H1 (cell line): ENCODE data around the gene GPR37. TPM values are rescaled to one million over a fixed set of nuclear protein-coding genes. Genes with fewer than 3 reads are reported as not detected.

ENCODE experiments used
- CTCF ChIA-PET: fragments of 300-600 bp; sonication (Branson Sonifier 250); formaldehyde crosslinking; loops from one replicate; lab custom pipeline; 2021; ENCODE audit not compliant: partially characterized antibody; lab: Charles Lee
- POLR2A ChIA-PET: fragments of 300-600 bp; sonication (Branson Sonifier 250); formaldehyde crosslinking; loops from one replicate; lab custom pipeline; 2021; ENCODE audit warnings: inconsistent platforms; ENCODE audit not compliant: partially characterized antibody; lab: Charles Lee
- DNase-seq, 2 experiments: peaks; one replicate each; pipeline versions ENCODE4 v3.0.0 to v3.0.0-alpha.2; 2010 to 2022; ENCODE audit warnings: low spot score in 2 of 2, low read depth in 1 of 2, mixed read lengths in 1 of 2
- FAIRE-seq: peaks from 2 replicates; lab custom pipeline; 2011; peaks lifted over from hg19 to GRCh38; lab: Jason Lieb, UNC
- H2AFZ ChIP-seq: 2 replicates; pipeline ENCODE4 v1.8.1; 2012; ENCODE audit warnings: low read length, inconsistent platforms
- H2AK5ac ChIP-seq: 2 replicates; pipeline ENCODE4 v1.6.1; 2013; ENCODE audit warnings: low read depth, low read length
- H2BK120ac ChIP-seq: replicated peaks from 2 replicates; pipeline ENCODE3; 2013; ENCODE audit warnings: low read depth, low read length, inconsistent platforms
- H2BK12ac ChIP-seq: 2 replicates; pipeline ENCODE4 v1.6.1; 2013; ENCODE audit warnings: low read depth, low read length
- H2BK15ac ChIP-seq: 2 replicates; pipeline ENCODE4 v1.6.1; 2013; ENCODE audit warnings: low read length
- H2BK20ac ChIP-seq: 2 replicates; pipeline ENCODE4 v1.6.1; 2013; ENCODE audit warnings: low read length
- H2BK5ac ChIP-seq: 2 replicates; pipeline ENCODE4 v1.6.1; 2013; ENCODE audit warnings: low read depth, low read length
- H3K14ac ChIP-seq: 2 replicates; pipeline ENCODE4 v1.6.1; 2013; ENCODE audit warnings: inconsistent platforms; ENCODE audit not compliant: insufficient read length
- H3K18ac ChIP-seq: 2 replicates; pipeline ENCODE4 v1.6.1; 2013; ENCODE audit warnings: low read length; ENCODE audit errors: extremely low read depth
- H3K23ac ChIP-seq: 2 replicates; pipeline ENCODE4 v1.6.1; 2013; ENCODE audit warnings: inconsistent platforms; ENCODE audit not compliant: insufficient read length
- H3K23me2 ChIP-seq: 2 replicates; pipeline ENCODE4 v1.6.1; 2013; ENCODE audit warnings: low read depth, low read length
- H3K27ac ChIP-seq: 2 replicates; pipeline ENCODE4 v1.6.1; 2011; ENCODE audit warnings: low read depth, low read length, inconsistent platforms
- H3K27me3 ChIP-seq, 4 experiments: replicated peaks in 1 of 4; 1 replicate in 1 of 4; 2 replicates in 3 of 4; pipeline versions ENCODE4 v1.6.1 to v1.8.1; 2011 to 2013; ENCODE audit warnings: low read length in 3 of 4, mild to moderate bottlenecking in 3 of 4, inconsistent platforms in 2 of 4, mixed read lengths in 2 of 4, moderate library complexity in 1 of 4; ENCODE audit not compliant: control insufficient read depth in 3 of 4, insufficient read depth in 3 of 4; ENCODE audit errors: extremely low read depth in 1 of 4
- H3K36me3 ChIP-seq, 4 experiments: 2 replicates each; pipeline versions ENCODE4 v1.6.1 to v1.8.1; 2011 to 2013; ENCODE audit warnings: mild to moderate bottlenecking in 4 of 4, low read length in 3 of 4, moderate library complexity in 2 of 4, control low read depth in 1 of 4, inconsistent platforms in 1 of 4; ENCODE audit not compliant: insufficient read depth in 4 of 4, control insufficient read depth in 2 of 4
- H3K4ac ChIP-seq: replicated peaks from 2 replicates; pipeline ENCODE3; 2013; ENCODE audit warnings: low read length, low read depth, mixed read lengths, inconsistent platforms; ENCODE audit not compliant: insufficient read length
- H3K4me1 ChIP-seq, 4 experiments: replicated peaks in 1 of 4; 1 replicate in 1 of 4; 2 replicates in 3 of 4; pipeline versions ENCODE4 v1.6.1 to v1.8.1; 2011 to 2013; ENCODE audit warnings: low read length in 3 of 4, inconsistent platforms in 2 of 4, mixed read lengths in 1 of 4; ENCODE audit not compliant: insufficient read depth in 4 of 4, control insufficient read depth in 3 of 4
- H3K4me2 ChIP-seq, 2 experiments: 2 replicates each; pipeline versions ENCODE4 v1.6.1 to v1.8.1; 2011 to 2013; ENCODE audit warnings: low read depth in 2 of 2, low read length in 2 of 2, control low read depth in 1 of 2, inconsistent platforms in 1 of 2, mild to moderate bottlenecking in 1 of 2; ENCODE audit not compliant: insufficient read depth in 1 of 2
- H3K4me3 ChIP-seq, 4 experiments: fragments of 200-600, 300-600 bp in 1 of 4; sonication (generic), shearing (Covaris generic), sonication (Bioruptor Twin) in 1 of 4; 2 replicates each; pipeline versions ENCODE4 v1.5.1 to v1.8.1; 2011 to 2016; ENCODE audit warnings: low read length in 4 of 4, low read depth in 3 of 4, control low read depth in 2 of 4, inconsistent platforms in 2 of 4, mild to moderate bottlenecking in 2 of 4, mixed read lengths in 1 of 4, moderate library complexity in 1 of 4; ENCODE audit not compliant: insufficient read depth in 2 of 4; ENCODE audit errors: extremely low read depth in 1 of 4
- H3K56ac ChIP-seq: replicated peaks from 2 replicates; pipeline ENCODE3; 2013; ENCODE audit warnings: low read depth, mild to moderate bottlenecking, mixed read lengths, low read length, inconsistent platforms; ENCODE audit not compliant: insufficient read length
- H3K79me1 ChIP-seq: 2 replicates; pipeline ENCODE4 v1.6.1; 2013; ENCODE audit warnings: low read depth, low read length, control low read depth
- H3K79me2 ChIP-seq, 2 experiments: 2 replicates each; pipeline versions ENCODE4 v1.6.1 to v1.8.1; 2012 to 2013; ENCODE audit warnings: low read length in 2 of 2, mild to moderate bottlenecking in 2 of 2, inconsistent platforms in 1 of 2; ENCODE audit not compliant: insufficient read depth in 2 of 2, control insufficient read depth in 1 of 2
- H3K9ac ChIP-seq, 4 experiments: replicated peaks in 1 of 4; 1 replicate in 1 of 4; 2 replicates in 3 of 4; pipeline versions ENCODE4 v1.6.1 to v1.8.1; 2011 to 2013; ENCODE audit warnings: low read depth in 3 of 4, low read length in 3 of 4, control low read depth in 2 of 4, mild to moderate bottlenecking in 2 of 4, moderate library complexity in 2 of 4, inconsistent platforms in 1 of 4; ENCODE audit errors: extremely low read depth in 1 of 4
- H3K9me3 ChIP-seq, 2 experiments: 2 replicates each; pipeline versions ENCODE4 v1.6.1 to v1.8.1; 2012 to 2013; ENCODE audit warnings: mild to moderate bottlenecking in 2 of 2, moderate library complexity in 2 of 2, control low read depth in 1 of 2, inconsistent platforms in 1 of 2, low read depth in 1 of 2, low read length in 1 of 2, mixed read lengths in 1 of 2; ENCODE audit not compliant: insufficient read depth in 2 of 2
- H4K20me1 ChIP-seq, 2 experiments: replicated peaks in 1 of 2; 2 replicates each; pipeline versions ENCODE3 to v1.8.1; 2011 to 2013; ENCODE audit warnings: inconsistent platforms in 2 of 2, low read length in 2 of 2, mild to moderate bottlenecking in 1 of 2; ENCODE audit not compliant: insufficient read depth in 2 of 2, control insufficient read depth in 1 of 2
- H4K5ac ChIP-seq: 2 replicates; pipeline ENCODE4 v1.6.1; 2013; ENCODE audit warnings: low read length, low read depth, mixed read lengths, inconsistent platforms; ENCODE audit not compliant: insufficient read length
- H4K8ac ChIP-seq: 2 replicates; pipeline ENCODE4 v1.8.0; 2013; ENCODE audit warnings: mild to moderate bottlenecking, moderate library complexity, low read length, inconsistent platforms; ENCODE audit not compliant: insufficient read depth; ENCODE audit errors: extremely low read depth
- H4K91ac ChIP-seq: replicated peaks from 2 replicates; pipeline ENCODE3; 2013; ENCODE audit warnings: low read length, mixed read lengths, inconsistent platforms; ENCODE audit not compliant: insufficient read length
- ATF3 ChIP-seq: IDR thresholded peaks from 2 replicates; pipeline ENCODE4 v1.6.1; 2011; ENCODE audit warnings: low read depth, mild to moderate bottlenecking, low read length; ENCODE audit not compliant: insufficient read depth
- CEBPB ChIP-seq: IDR thresholded peaks from 2 replicates; pipeline ENCODE4 v1.6.1; 2012; ENCODE audit warnings: low read depth, low read length
- HDAC6 ChIP-seq: IDR thresholded peaks from one replicate; pipeline ENCODE4 v1.7.1; 2012; ENCODE audit warnings: low read depth, mild to moderate bottlenecking, inconsistent platforms, low read length, moderate library complexity
- NRF1 ChIP-seq: IDR thresholded peaks from 2 replicates; pipeline ENCODE4 v1.6.1; 2011; ENCODE audit warnings: mild to moderate bottlenecking, low read depth, low read length, improper control_type of control experiment
- POLR2A ChIP-seq, 2 experiments: IDR thresholded peaks; 1 replicate in 1 of 2; 2 replicates in 1 of 2; pipeline ENCODE4 v1.6.1; 2011; ENCODE audit warnings: low read depth in 2 of 2, low read length in 2 of 2, mild to moderate bottlenecking in 2 of 2; ENCODE audit errors: control extremely low read depth in 1 of 2
- RXRA ChIP-seq: IDR thresholded peaks from 2 replicates; pipeline ENCODE4 v1.6.1; 2011; ENCODE audit warnings: low read depth, mild to moderate bottlenecking, low read length, moderate library complexity; ENCODE audit not compliant: insufficient read depth
- SAP30 ChIP-seq: fragments of 300-600 bp; sonication (generic); IDR thresholded peaks from 2 replicates; pipeline ENCODE4 v1.7.1; 2012; ENCODE audit warnings: low read length, moderate library complexity, mild to moderate bottlenecking, inconsistent platforms; ENCODE audit not compliant: insufficient read depth, insufficient replicate concordance
- SIN3A ChIP-seq, 2 experiments: IDR thresholded peaks in 1 of 2; conservative IDR thresholded peaks in 1 of 2; 2 replicates each; pipeline ENCODE4 v1.6.1; 2011 to 2012; ENCODE audit warnings: low read length in 2 of 2, improper control_type of control experiment in 1 of 2, low read depth in 1 of 2, mild to moderate bottlenecking in 1 of 2
- SIX5 ChIP-seq: IDR thresholded peaks from 2 replicates; pipeline ENCODE4 v1.6.1; 2011; ENCODE audit warnings: mild to moderate bottlenecking, low read depth, low read length
- SP2 ChIP-seq: IDR thresholded peaks from 2 replicates; pipeline ENCODE4 v1.6.1; 2012; ENCODE audit warnings: mild to moderate bottlenecking, low read length, inconsistent platforms
- SP4 ChIP-seq: IDR thresholded peaks from 2 replicates; pipeline ENCODE4 v1.6.1; 2012; ENCODE audit warnings: low read length, inconsistent platforms
- TCF12 ChIP-seq: IDR thresholded peaks from 2 replicates; pipeline ENCODE4 v1.6.1; 2011; ENCODE audit warnings: low read depth, mild to moderate bottlenecking, low read length
- TEAD4 ChIP-seq: IDR thresholded peaks from 2 replicates; pipeline ENCODE4 v1.6.1; 2012; ENCODE audit warnings: low read depth, low read length, inconsistent platforms, mixed read lengths
- WGBS, 2 experiments: shearing (Covaris generic) in 1 of 2; methylation state at CpG; one replicate each; pipeline versions ENCODE4 v1.1.6 to v1.1.7; 2013 to 2015; ENCODE audit warnings: low lambda C conversion rate in 2 of 2, mixed read lengths in 2 of 2, inconsistent platforms in 1 of 2, low coverage in 1 of 2, missing lambda C conversion rate in 1 of 2; ENCODE audit not compliant: insufficient replicate concordance in 2 of 2, insufficient coverage in 1 of 2, insufficient read length in 1 of 2; ENCODE audit errors: extremely low coverage in 1 of 2, missing lambda C conversion rate in 1 of 2; 5-methylcytosine and 5-hydroxymethylcytosine counted together
- polyA plus RNA-seq, 7 experiments: library from polyadenylated mRNA; depleted of rRNA in 3 of 7; stranded (reverse) in 5 of 7; unstranded in 2 of 7; fragments of >200 nt in 5 of 7; fragments of 200-250 nt in 2 of 7; gene quantifications; 1 replicate in 5 of 7; 2 replicates in 1 of 7; 4 replicates in 1 of 7; pipeline versions ENCODE4 v1.2.1 to v1.2.3, GENCODE V29; 2011 to 2013; ENCODE audit warnings: missing spikeins in 2 of 7, mixed read lengths in 2 of 7
- total RNA-seq: library from RNA; stranded (reverse); fragmentation: NEBNext Ultra II Directional; extraction: Animal tissue kit (Norgen Biotek cat#: 25700); gene quantifications from 2 replicates; pipeline ENCODE4 v1.2.1, GENCODE V29; 2021
- TF ChIP-seq, protein P1 (sequence below): IDR thresholded peaks from 2 replicates; pipeline ENCODE4 v1.6.1; 2012; ENCODE audit warnings: inconsistent platforms

Gene GPR37
- total and polyA plus RNA-seq, 2 of the 8 experiments (the other 6 are each of a cell fraction or from before 2014, with no cell fraction given): 1.5 to 17.4 TPM

DNA sequence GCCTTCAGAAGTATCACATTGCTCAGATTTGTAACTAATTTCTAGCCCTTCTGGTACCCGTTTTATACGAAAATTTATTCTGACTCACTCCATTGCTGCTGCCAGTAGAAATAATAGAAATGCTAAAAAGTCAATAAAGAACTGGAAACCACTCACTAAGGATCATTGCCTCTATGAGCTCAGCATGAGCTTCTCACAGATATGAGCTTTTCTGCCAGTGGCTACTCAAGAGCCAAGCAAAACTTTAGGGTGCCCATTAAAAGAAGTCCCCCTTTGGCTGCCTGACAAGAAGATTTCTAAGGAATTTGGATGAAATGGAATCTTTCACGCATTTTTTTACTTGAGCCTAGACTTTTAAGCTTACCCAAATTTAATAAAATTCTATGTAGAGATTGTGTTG lies 52.5 kb downstream of the GPR37 start:
- H2AFZ ChIP-seq: no peak overlapping the region
- 81% methylated on average over 3 of the region's 3 CpGs; no CpG with 5 or more reads in 1 of the 2 experiments for WGBS, 2 experiments
- no peak overlapping the region for H4K8ac ChIP-seq
- H3K79me1 ChIP-seq: no peaks in the 10 kb centered on the region
- no peak overlapping the region for H2BK20ac ChIP-seq
- FAIRE-seq (no peak), DNase-seq (no peak)
- POLR2A ChIA-PET: no interaction called here
- no peak overlapping the region for H2AK5ac ChIP-seq
- no peaks in the 10 kb centered on the region for H3K27me3 ChIP-seq
- no peak overlapping the region for H4K91ac ChIP-seq
- H3K56ac ChIP-seq: no peak overlapping the region
- no peak overlapping the region for H3K18ac ChIP-seq
- CTCF ChIA-PET: interaction anchor here (1.0 to 1.1 kb wide), 2 partner anchors 64 to 252 kb away, joined by 3 to 4 read pairs; no protein-coding TSS in a partner anchor
- H3K4ac ChIP-seq: no peak overlapping the region
- no peaks in the 10 kb centered on the region for H4K20me1 ChIP-seq
- 0 out of 4 replicates have a peak, but pooled peaks cover 0 to 2% of the 10 kb centered on the region in 2 experiments for H3K9me3 ChIP-seq
- H3K27ac ChIP-seq: no peak overlapping the region
- H2BK120ac ChIP-seq: no peak overlapping the region
- H3K14ac ChIP-seq: no peak overlapping the region
- no peak overlapping the region for H3K4me2 ChIP-seq
- no peak overlapping the region for H4K5ac ChIP-seq
- H3K4me1 ChIP-seq: peaks cover 0 to 13% (median 4%) of the 10 kb centered on the region in 4 experiments; a peak in 3 of 7 replicates
- H2BK15ac ChIP-seq: no peak overlapping the region
- H3K9ac ChIP-seq: no peak overlapping the region
- no peak for TF ChIP-seq SP4
- no peak for TF ChIP-seq POLR2A (IDR thresholded peaks at IDR 0.05; ENCODE audit: control extremely low read depth in 1 of 2, low read depth in 2 of 2, low read length in 2 of 2)
- no peak for TF ChIP-seq NRF1
- no peak for TF ChIP-seq RXRA
- no peak for TF ChIP-seq SIX5
- TF ChIP-seq SIN3A (conservative IDR thresholded peaks at IDR 0.05 in 1 of 2, IDR thresholded peaks at IDR 0.05 in 1 of 2; ENCODE audit: low read depth in 1 of 2, low read length in 2 of 2): no peak
- TF ChIP-seq HDAC6: no peak
- TF ChIP-seq, protein P1, sequence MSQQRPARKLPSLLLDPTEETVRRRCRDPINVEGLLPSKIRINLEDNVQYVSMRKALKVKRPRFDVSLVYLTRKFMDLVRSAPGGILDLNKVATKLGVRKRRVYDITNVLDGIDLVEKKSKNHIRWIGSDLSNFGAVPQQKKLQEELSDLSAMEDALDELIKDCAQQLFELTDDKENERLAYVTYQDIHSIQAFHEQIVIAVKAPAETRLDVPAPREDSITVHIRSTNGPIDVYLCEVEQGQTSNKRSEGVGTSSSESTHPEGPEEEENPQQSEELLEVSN: no peak
- TF ChIP-seq CEBPB: no peak
- TF ChIP-seq SAP30: no peak
- TF ChIP-seq SP2: no peak
- no peak for TF ChIP-seq TCF12
- TF ChIP-seq ATF3: no peak
- no peak for TF ChIP-seq TEAD4
- H2BK12ac ChIP-seq: no peak overlapping the region
- no peaks in the 10 kb centered on the region; the same call in 1 of the 2 replicates for H3K23me2 ChIP-seq
- no peak overlapping the region for H3K4me3 ChIP-seq
- H3K23ac ChIP-seq: no peak overlapping the region
- no peak overlapping the region; the same call in 1 of the 2 replicates for H2BK5ac ChIP-seq
- H3K36me3 ChIP-seq: no peaks in the 10 kb centered on the region
- H3K79me2 ChIP-seq: no peaks in the 10 kb centered on the region
